Measurements from ENCODE around the gene NARS2.
"Not testable (repeated sequence)": the region's sequence is repeated elsewhere in the genome, so short reads cannot be mapped to it uniquely, and the experiment has no call there.

Gene NARS2

GRCh38 chr11:78540256-78540655 is 34.4 kb downstream of the NARS2 start:
- DNase-seq = no peak

DNA sequence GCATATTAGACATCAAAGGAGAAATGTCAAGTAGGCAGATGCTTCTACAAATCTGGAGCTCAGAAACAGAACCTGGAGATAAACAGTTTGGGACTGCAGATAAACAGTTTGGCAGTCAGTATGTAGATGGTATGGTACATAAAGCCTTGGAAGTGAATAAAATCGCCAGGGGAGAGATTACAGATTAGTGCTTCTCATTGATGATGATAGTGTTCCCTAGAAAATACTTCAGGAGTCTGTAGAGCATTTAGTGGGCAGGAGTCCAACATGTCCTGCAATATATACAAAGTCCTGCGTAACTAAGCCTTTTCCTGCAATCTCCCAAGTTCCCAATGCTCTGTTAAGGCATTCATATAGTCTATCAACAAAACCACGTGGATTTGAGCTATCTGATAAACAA is 35.2 kb downstream of the NARS2 start:
- no peak for DNase-seq

- DNase-seq = no peak
These were observed 37.7 kb downstream of the NARS2 start for GRCh38 chr11:78536933-78537332.

- no peak for DNase-seq
These were observed 38.7 kb downstream of the NARS2 start for GRCh38 chr11:78535920-78536319.

DNA sequence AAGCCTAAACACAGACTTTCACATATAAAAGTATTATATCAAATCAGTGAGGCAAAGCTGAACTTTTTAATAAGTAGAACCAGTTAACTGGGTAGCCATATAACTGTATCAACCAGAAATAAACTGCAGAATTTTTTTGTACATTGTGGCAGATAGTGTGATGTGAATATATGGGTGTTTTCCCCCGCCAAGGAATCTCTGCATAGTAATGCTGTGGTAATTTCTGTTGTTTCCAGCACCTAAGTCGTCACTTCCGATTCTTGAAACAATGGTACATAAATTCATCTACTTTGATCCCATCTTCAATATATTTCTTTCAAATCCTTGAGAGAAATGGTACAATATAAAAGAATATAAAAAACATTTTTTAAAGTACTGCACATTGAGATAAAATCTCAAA is 39.6 kb downstream of the NARS2 start:
- no peak for DNase-seq

- no peak for DNase-seq
These were observed 41.3 kb downstream of the NARS2 start for GRCh38 chr11:78533399-78533798.

DNA sequence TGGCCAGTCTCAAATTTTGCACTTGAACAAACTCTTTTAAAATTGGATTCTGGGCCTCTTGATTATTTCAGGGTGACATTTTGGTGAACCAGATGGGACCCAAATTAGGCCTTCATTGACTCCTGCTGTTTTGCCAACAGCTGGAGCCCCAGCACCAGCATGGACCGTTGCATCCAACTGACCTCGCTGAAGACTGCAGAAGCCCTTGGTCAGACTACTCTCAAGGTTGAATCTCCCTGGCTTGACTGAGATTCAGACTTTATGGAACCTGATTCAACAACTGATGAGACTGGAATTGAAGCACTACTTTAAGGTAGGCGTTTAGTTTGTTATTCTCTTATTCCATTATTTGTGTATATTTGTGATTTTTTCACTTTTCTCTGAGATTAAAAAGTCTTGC is 41.7 kb downstream of the NARS2 start:
- no peak for DNase-seq

GRCh38 chr11:78526497-78527146 is 48.0 kb downstream of the NARS2 start:
- DNase-seq = no peak

DNA sequence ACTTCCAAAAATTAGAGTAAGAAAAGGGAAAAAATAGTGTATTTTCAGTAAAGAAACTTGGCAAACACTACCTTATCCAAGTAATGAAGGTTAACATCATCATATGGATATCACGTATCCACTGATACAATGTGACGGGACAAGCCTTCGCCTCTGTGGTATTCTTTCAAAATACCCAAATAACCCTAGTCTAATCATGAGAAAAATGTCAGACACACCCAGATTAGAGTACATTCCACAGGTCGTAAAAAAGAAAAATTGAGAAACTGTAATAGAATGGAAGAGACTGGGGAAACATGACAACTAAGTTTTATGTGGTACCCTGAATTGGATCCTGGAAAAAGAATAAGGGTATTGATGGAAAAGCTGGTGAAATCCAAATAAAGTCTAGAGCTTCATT is 48.9 kb downstream of the NARS2 start:
- DNase-seq = no peak

DNA sequence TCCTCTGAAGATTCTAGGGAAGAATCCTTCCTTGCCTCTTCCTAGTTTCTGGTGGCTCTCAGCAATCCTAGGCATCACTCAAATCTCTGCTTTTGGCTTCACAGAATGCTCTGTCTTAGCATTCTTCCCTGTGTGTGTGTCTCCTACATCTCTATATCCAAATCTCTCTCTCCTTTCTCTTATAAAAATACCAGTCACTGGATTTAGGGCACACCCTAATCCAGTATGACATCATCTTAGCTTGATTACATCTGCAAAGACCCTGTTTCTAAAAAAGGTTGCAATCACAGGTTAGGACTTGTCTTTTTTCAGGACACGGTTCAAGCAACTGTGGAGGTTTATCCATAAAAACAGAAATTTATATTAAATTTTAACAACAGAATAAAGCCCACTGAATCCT is 54.4 kb downstream of the NARS2 start:
- no peak for DNase-seq

DNA sequence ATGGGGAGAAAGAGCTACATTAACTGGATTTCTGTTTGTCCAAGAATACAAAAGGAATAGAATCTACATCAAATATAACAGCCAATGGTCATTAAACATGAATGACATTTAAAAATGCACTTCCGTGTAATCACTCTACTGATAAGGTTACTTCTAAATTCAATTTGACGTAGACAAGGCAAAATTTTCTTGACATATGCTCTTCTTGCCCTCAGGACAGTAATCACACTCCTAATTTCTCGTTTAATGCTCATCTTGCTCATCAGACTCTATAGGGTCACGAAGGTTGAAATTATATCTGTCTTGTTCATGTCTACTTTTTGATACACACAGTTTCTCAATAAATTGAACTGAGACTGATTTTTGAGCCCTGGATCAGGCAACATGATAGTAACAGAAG is 58.4 kb downstream of the NARS2 start:
- DNase-seq = no peak

GRCh38 chr11:78514922-78515502 is 59.7 kb downstream of the NARS2 start:
- no peak for DNase-seq

DNA sequence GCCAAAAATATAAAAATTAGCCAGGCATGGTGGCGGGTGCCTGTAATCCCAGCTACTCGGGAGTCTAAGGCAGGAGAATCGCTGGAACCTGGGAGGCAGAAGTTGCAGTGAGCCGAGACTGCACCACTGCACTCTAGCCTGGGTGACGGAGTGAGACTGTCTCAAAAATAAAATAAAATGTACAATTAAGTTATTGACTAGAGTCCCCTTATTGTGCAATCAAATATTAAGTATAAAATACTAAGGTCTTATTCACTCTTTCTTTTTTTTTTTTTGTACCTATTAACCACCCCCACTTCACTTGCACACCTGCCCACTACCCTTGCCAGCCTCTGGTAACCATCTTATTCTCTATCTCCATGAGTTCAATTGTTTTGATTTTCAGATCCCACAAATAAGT is 61.6 kb downstream of the NARS2 start:
- not testable (repeated sequence) for DNase-seq

- no peak for DNase-seq
These were observed 64.1 kb downstream of the NARS2 start for GRCh38 chr11:78510597-78510996.

- no peak for DNase-seq
These were observed 64.6 kb downstream of the NARS2 start for GRCh38 chr11:78510025-78510596.

- no peak for DNase-seq
These were observed 70.0 kb downstream of the NARS2 start for GRCh38 chr11:78504708-78505107.

DNA sequence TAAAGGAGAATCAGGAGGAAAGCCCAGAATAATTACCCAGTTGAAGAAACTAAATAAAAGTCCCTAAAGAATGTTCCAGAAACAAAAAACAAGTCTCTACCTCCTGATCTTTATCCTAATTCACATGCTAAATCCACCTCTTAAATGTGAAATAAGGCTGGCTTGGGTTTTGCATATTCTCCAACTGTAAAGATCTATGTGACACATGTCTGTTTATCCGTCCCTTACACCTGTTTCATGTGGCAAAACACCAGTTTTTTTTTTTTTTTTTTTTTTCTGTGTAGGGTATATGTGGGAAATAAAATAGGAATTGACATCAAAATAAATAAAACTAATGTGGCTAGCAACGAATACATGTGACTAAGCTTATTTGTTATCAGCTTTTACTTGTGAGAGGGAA is 70.5 kb downstream of the NARS2 start:
- no peak for DNase-seq

DNA sequence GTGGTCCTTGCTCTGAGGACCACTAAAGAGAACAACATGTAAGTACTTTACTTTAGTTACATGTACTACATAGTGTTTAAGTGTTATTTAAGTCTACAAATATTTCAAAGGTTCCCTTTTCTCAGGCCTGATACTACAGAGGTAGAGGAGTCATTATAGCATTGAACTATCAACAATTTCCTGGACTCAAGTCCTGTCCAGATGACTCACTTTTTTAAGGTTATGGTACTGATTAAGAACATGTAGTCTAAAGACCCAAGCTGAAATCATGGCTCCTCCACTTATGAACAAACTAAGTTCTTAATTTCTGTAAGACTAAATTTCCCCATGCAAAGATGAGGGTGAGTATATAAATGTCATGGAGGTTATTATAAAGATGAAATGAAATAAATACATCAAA is 74.7 kb downstream of the NARS2 start:
- no peak for DNase-seq

GRCh38 chr11:78497293-78497692 is 77.4 kb downstream of the NARS2 start:
- DNase-seq = no peak

GRCh38 chr11:78493413-78493975 is 81.2 kb downstream of the NARS2 start:
- no peak for DNase-seq

DNA sequence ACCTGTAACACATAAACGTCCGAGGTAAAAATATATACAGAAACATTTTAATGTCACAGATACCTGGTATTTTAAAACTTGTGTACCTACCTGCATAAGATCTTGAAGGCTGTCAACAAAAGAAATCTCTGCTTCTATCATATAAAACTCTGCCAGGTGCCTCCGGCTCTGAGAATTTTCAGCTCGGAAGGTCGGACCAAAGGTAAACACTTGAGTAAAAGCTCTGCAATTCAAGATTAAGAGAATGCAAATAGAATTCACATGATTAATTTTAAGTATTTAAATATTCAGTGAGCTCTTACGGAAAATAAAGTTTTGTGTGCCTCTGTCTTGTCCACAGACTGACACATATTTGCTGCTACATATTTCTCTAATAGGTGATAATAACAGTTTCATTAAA is 81.7 kb downstream of the NARS2 start:
- DNase-seq = no peak

- no peak for DNase-seq
These were observed 85.5 kb downstream of the NARS2 start for GRCh38 chr11:78489184-78489583.

DNA sequence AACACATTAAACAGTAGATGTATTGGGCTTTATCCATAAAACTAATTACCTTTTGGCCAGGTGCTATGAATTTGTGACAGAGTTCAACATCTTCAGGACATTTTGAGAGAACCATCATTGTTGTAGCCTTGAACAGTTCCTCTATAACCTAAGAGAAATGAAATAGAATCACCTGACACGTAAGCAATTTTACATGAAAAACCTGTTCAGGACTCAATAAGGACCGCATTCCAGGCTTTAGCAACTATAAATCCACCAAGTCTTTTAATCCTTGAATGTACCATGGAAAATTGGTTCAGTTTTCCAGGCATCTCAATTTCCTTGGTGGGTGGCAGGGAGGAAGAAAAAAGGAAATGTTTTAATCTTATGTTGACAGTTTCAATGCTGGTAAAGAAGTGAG is 96.1 kb downstream of the NARS2 start:
- no peak for DNase-seq

GRCh38 chr11:78476066-78476465 is 98.6 kb downstream of the NARS2 start:
- no peak for DNase-seq

GRCh38 chr11:78474451-78474850 is 100.2 kb downstream of the NARS2 start:
- no peak for DNase-seq
